SJCRH30 (cell line): ENCODE results near the gene RNF41. TPM values are rescaled to one million over a fixed set of nuclear protein-coding genes. Genes with fewer than 3 reads are reported as not detected.
A peak's percentile ranks its signal among the peaks of the same experiment; 100 is the strongest.

Experiments
- DNase-seq, 2 experiments: peaks; one replicate each; pipeline ENCODE4 v3.0.0-alpha.2; 2015 to 2020
- H3K27ac ChIP-seq: fragments of 250-450 bp; sonication (Bioruptor Pico); 2 replicates; pipeline ENCODE4 v1.5.1; 2020; ENCODE audit warnings: mild to moderate bottlenecking, moderate library complexity
- H3K27me3 ChIP-seq: fragments of 250-450 bp; sonication (Bioruptor Pico); 2 replicates; pipeline ENCODE4 v1.5.1; 2020; ENCODE audit warnings: mild to moderate bottlenecking, moderate library complexity
- H3K36me3 ChIP-seq: fragments of 250-450 bp; sonication (Bioruptor Pico); 2 replicates; pipeline ENCODE4 v1.5.1; 2020; ENCODE audit warnings: mild to moderate bottlenecking, moderate library complexity
- H3K4me1 ChIP-seq: fragments of 250-450 bp; sonication (Bioruptor Pico); 2 replicates; pipeline ENCODE4 v1.5.1; 2020; ENCODE audit warnings: mild to moderate bottlenecking, moderate library complexity
- H3K4me3 ChIP-seq: fragments of 250-450 bp; sonication (Bioruptor Pico); 2 replicates; pipeline ENCODE4 v1.5.1; 2020; ENCODE audit warnings: mild to moderate bottlenecking, moderate library complexity
- H3K9me3 ChIP-seq: fragments of 250-450 bp; sonication (Bioruptor Pico); replicated peaks from 2 replicates; pipeline ENCODE4 v1.5.1; 2020; ENCODE audit warnings: mild to moderate bottlenecking, moderate library complexity
- total RNA-seq: library from RNA; depleted of rRNA; stranded (reverse); fragments of >200 nt; shearing (Covaris generic); gene quantifications from 2 replicates; pipeline ENCODE4 v1.2.3, GENCODE V29; 2014

RNF41 gene
- total RNA-seq, 1 experiment from 2014 or later: 24.3 TPM

- H3K27ac ChIP-seq: no peak overlapping the region
Observed at GRCh38 chr12:56257071-56257470, 35.3 kb upstream of the RNF41 start.

GRCh38 chr12:56256326-56256960 lies 34.7 kb upstream of the RNF41 start:
- H3K4me1 ChIP-seq: peaks cover 9% of the 10 kb centered on the region; the same call in 1 of the 2 replicates
- H3K36me3 ChIP-seq: peaks cover 19% of the 10 kb centered on the region
- no peak for DNase-seq
- no peak overlapping the region for H3K4me3 ChIP-seq
- no peak overlapping the region for H3K27ac ChIP-seq
- no peaks in the 10 kb centered on the region for H3K27me3 ChIP-seq
- no peaks in the 10 kb centered on the region for H3K9me3 ChIP-seq

More at GRCh38 chr12:56257071-56257470, 35.3 kb upstream of the RNF41 start:
- H3K4me1 ChIP-seq: peaks cover 13% of the 10 kb centered on the region; the same call in 1 of the 2 replicates
- no peaks in the 10 kb centered on the region for H3K27me3 ChIP-seq
- no peak for DNase-seq
- no peaks in the 10 kb centered on the region for H3K9me3 ChIP-seq
- H3K4me3 ChIP-seq: peak overlapping the region; percentile 87
- H3K36me3 ChIP-seq: peaks cover 17% of the 10 kb centered on the region

- Histone ChIP-seq H3K4me1 (0 out of 2 replicates have a peak, but pooled peaks cover 7% of the 10 kb centered on the region), H3K36me3 (peaks cover 26% of the 10 kb centered on the region), H3K27ac (no peak overlapping the region), H3K4me3 (no peak overlapping the region), H3K27me3 (no peaks in the 10 kb centered on the region), H3K9me3 (no peaks in the 10 kb centered on the region)
- DNase-seq: no peak
Observed at GRCh38 chr12:56255671-56256070, 33.9 kb upstream of the RNF41 start.

GRCh38 chr12:56253091-56253490 lies 31.4 kb upstream of the RNF41 start:
- Histone ChIP-seq H3K27ac (no peak overlapping the region), H3K27me3 (no peaks in the 10 kb centered on the region), H3K4me3 (no peak overlapping the region), H3K9me3 (no peaks in the 10 kb centered on the region), H3K4me1 (0 out of 2 replicates have a peak, but pooled peaks cover 7% of the 10 kb centered on the region), H3K36me3 (peaks cover 45% of the 10 kb centered on the region)
- DNase-seq: no peak

GRCh38 chr12:56252649-56253048 lies 30.9 kb upstream of the RNF41 start:
- H3K27me3 ChIP-seq: no peaks in the 10 kb centered on the region
- no peak overlapping the region for H3K4me3 ChIP-seq
- H3K36me3 ChIP-seq: peaks cover 45% of the 10 kb centered on the region
- 0 out of 2 replicates have a peak, but pooled peaks cover 7% of the 10 kb centered on the region for H3K4me1 ChIP-seq
- no peaks in the 10 kb centered on the region for H3K9me3 ChIP-seq
- DNase-seq: no peak
- no peak overlapping the region for H3K27ac ChIP-seq

GRCh38 chr12:56248711-56249110 lies 27.0 kb upstream of the RNF41 start:
- Histone ChIP-seq H3K36me3 (peaks cover 62% of the 10 kb centered on the region), H3K27me3 (no peaks in the 10 kb centered on the region), H3K9me3 (no peaks in the 10 kb centered on the region), H3K27ac (no peak overlapping the region), H3K4me1 (no peaks in the 10 kb centered on the region), H3K4me3 (no peak overlapping the region)
- DNase-seq: no peak

- Histone ChIP-seq H3K4me3 (no peak overlapping the region), H3K27me3 (no peaks in the 10 kb centered on the region), H3K36me3 (peaks cover 63% of the 10 kb centered on the region), H3K27ac (no peak overlapping the region), H3K4me1 (no peaks in the 10 kb centered on the region), H3K9me3 (no peaks in the 10 kb centered on the region)
- no peak for DNase-seq
Observed at GRCh38 chr12:56247923-56248322, 26.2 kb upstream of the RNF41 start.

GRCh38 chr12:56244494-56244893 lies 22.8 kb upstream of the RNF41 start:
- no peaks in the 10 kb centered on the region for H3K4me1 ChIP-seq
- H3K9me3 ChIP-seq: no peaks in the 10 kb centered on the region
- no peaks in the 10 kb centered on the region for H3K27me3 ChIP-seq
- H3K36me3 ChIP-seq: peaks cover 62% of the 10 kb centered on the region
- no peak overlapping the region for H3K27ac ChIP-seq
- DNase-seq: no peak
- H3K4me3 ChIP-seq: no peak overlapping the region

GRCh38 chr12:56243731-56244181 lies 22.0 kb upstream of the RNF41 start:
- H3K27me3 ChIP-seq: no peaks in the 10 kb centered on the region
- no peaks in the 10 kb centered on the region for H3K4me1 ChIP-seq
- H3K9me3 ChIP-seq: no peaks in the 10 kb centered on the region
- peaks cover 55% of the 10 kb centered on the region for H3K36me3 ChIP-seq
- no peak for DNase-seq
- H3K27ac ChIP-seq: no peak overlapping the region
- H3K4me3 ChIP-seq: no peak overlapping the region

GRCh38 chr12:56242986-56243385 lies 21.3 kb upstream of the RNF41 start:
- no peaks in the 10 kb centered on the region for H3K9me3 ChIP-seq
- no peak overlapping the region for H3K27ac ChIP-seq
- no peak for DNase-seq
- H3K27me3 ChIP-seq: no peaks in the 10 kb centered on the region
- peaks cover 52% of the 10 kb centered on the region for H3K36me3 ChIP-seq
- H3K4me3 ChIP-seq: no peak overlapping the region
- H3K4me1 ChIP-seq: no peaks in the 10 kb centered on the region

- H3K36me3 ChIP-seq: peaks cover 52% of the 10 kb centered on the region
- no peak overlapping the region for H3K4me3 ChIP-seq
- no peaks in the 10 kb centered on the region for H3K27me3 ChIP-seq
- H3K4me1 ChIP-seq: no peaks in the 10 kb centered on the region
- DNase-seq: no peak
- H3K27ac ChIP-seq: no peak overlapping the region
- H3K9me3 ChIP-seq: no peaks in the 10 kb centered on the region
Observed at GRCh38 chr12:56241424-56242303, 19.9 kb upstream of the RNF41 start.

GRCh38 chr12:56237552-56237951 lies 15.8 kb upstream of the RNF41 start:
- Histone ChIP-seq H3K4me1 (no peaks in the 10 kb centered on the region), H3K27ac (no peak overlapping the region), H3K36me3 (peaks cover 14% of the 10 kb centered on the region), H3K9me3 (no peaks in the 10 kb centered on the region), H3K4me3 (no peak overlapping the region), H3K27me3 (no peaks in the 10 kb centered on the region)
- no peak for DNase-seq

- Histone ChIP-seq H3K36me3 (peaks cover 10% of the 10 kb centered on the region), H3K27ac (no peak overlapping the region)
Observed at GRCh38 chr12:56236985-56237384, 15.3 kb upstream of the RNF41 start.

GRCh38 chr12:56236091-56236490 lies 14.4 kb upstream of the RNF41 start:
- DNase-seq: no peak
- Histone ChIP-seq H3K36me3 (peaks cover under 1% of the 10 kb centered on the region), H3K4me3 (no peak overlapping the region), H3K27me3 (no peaks in the 10 kb centered on the region), H3K27ac (no peak overlapping the region), H3K9me3 (no peaks in the 10 kb centered on the region), H3K4me1 (no peaks in the 10 kb centered on the region)

More at GRCh38 chr12:56236985-56237384, 15.3 kb upstream of the RNF41 start:
- DNase-seq: no peak
- no peaks in the 10 kb centered on the region for H3K4me1 ChIP-seq
- no peaks in the 10 kb centered on the region for H3K27me3 ChIP-seq
- no peak overlapping the region for H3K4me3 ChIP-seq
- H3K9me3 ChIP-seq: no peaks in the 10 kb centered on the region

- no peak for DNase-seq
- no peaks in the 10 kb centered on the region for H3K9me3 ChIP-seq
- no peak overlapping the region for H3K4me3 ChIP-seq
- H3K4me1 ChIP-seq: no peaks in the 10 kb centered on the region
- no peaks in the 10 kb centered on the region for H3K27me3 ChIP-seq
- H3K27ac ChIP-seq: no peak overlapping the region
- H3K36me3 ChIP-seq: no peaks in the 10 kb centered on the region
Observed at GRCh38 chr12:56234746-56235436, 13.2 kb upstream of the RNF41 start.
